B cell (primary cell): ENCODE measurements around the gene COMMD4. TPM values are rescaled to one million over a fixed set of nuclear protein-coding genes. Genes with fewer than 3 reads are reported as not detected.
"Not testable (repeated sequence)": the region's sequence is repeated elsewhere in the genome, so short reads cannot be mapped to it uniquely, and the experiment has no call there.

ENCODE experiments used
- ATAC-seq: fragments of 200-7000 bp; cut with Tn5 transposase; one replicate; pipeline ENCODE4 v1.10.0; 2021; ENCODE audit warnings: low read depth, mild to moderate bottlenecking, moderate number of reproducible peaks, moderate library complexity
- CTCF ChIA-PET: fragments of 350-600 bp; sonication (Branson Sonifier 250); formaldehyde crosslinking; loops from one replicate; lab custom pipeline; 2021; ENCODE audit warnings: antibody characterized with exemption, inconsistent platforms; lab: Charles Lee
- POLR2A ChIA-PET: fragments of 350-600 bp; sonication (Branson Sonifier 250); formaldehyde crosslinking; loops from one replicate; lab custom pipeline; 2021; ENCODE audit warnings: antibody characterized with exemption; lab: Charles Lee
- DNase-seq: peaks from one replicate; pipeline ENCODE4 v3.0.0; 2013
- H2AFZ ChIP-seq: 2 replicates; pipeline ENCODE4 v1.6.1; 2012; ENCODE audit warnings: mild to moderate bottlenecking, low read depth, low read length; ENCODE audit not compliant: insufficient read depth, poor library complexity, severe bottlenecking
- H3K27ac ChIP-seq, 2 donors: 1 replicate in 1 of 2; 2 replicates in 1 of 2; pipeline ENCODE4 v1.5.1; 2012 to 2013; ENCODE audit warnings: low read length in 2 of 2, mild to moderate bottlenecking in 2 of 2, moderate library complexity in 1 of 2
- H3K27me3 ChIP-seq, 4 experiments: fragments of 200-600 bp in 1 of 4; sonication (generic) in 1 of 4; replicated peaks in 1 of 4; 1 replicate in 2 of 4; 2 replicates in 2 of 4; pipeline versions ENCODE4 v1.6.1 to v1.7.0; 2013 to 2016; ENCODE audit warnings: low read length in 3 of 4, mild to moderate bottlenecking in 2 of 4, mixed read lengths in 1 of 4, moderate library complexity in 1 of 4; ENCODE audit not compliant: insufficient read depth in 4 of 4, control insufficient read depth in 3 of 4; ENCODE audit errors: control extremely low read depth in 1 of 4
- H3K36me3 ChIP-seq, 2 experiments: replicated peaks in 1 of 2; 1 replicate in 1 of 2; 2 replicates in 1 of 2; pipeline versions ENCODE4 v1.6.1 to v1.7.1; 2013; ENCODE audit warnings: low read length in 1 of 2; ENCODE audit not compliant: insufficient read depth in 2 of 2, control insufficient read depth in 1 of 2; ENCODE audit errors: control extremely low read depth in 1 of 2, extremely low read depth in 1 of 2
- H3K4me1 ChIP-seq, 2 donors: fragments of 200-600 bp in 1 of 2; sonication (generic) in 1 of 2; 1 replicate in 1 of 2; 2 replicates in 1 of 2; pipeline versions ENCODE4 v1.5.1 to v1.6.1; 2013 to 2017; ENCODE audit warnings: low read length in 2 of 2; ENCODE audit not compliant: control insufficient read depth in 2 of 2, insufficient read depth in 2 of 2
- H3K4me2 ChIP-seq: replicated peaks from 2 replicates; pipeline ENCODE3; 2012; ENCODE audit warnings: mild to moderate bottlenecking, low read depth, low read length; ENCODE audit not compliant: poor library complexity, severe bottlenecking
- H3K4me3 ChIP-seq, 5 experiments: fragments of 200-600 bp in 1 of 5; sonication (generic) in 1 of 5; 1 replicate in 3 of 5; 2 replicates in 2 of 5; pipeline versions ENCODE4 v1.5.1 to v1.7.0; 2011 to 2016; ENCODE audit warnings: low read length in 4 of 5, mild to moderate bottlenecking in 4 of 5, low read depth in 2 of 5, control low read depth in 1 of 5, moderate library complexity in 1 of 5; ENCODE audit not compliant: insufficient read depth in 1 of 5; ENCODE audit errors: control extremely low read depth in 1 of 5, extremely low read depth in 1 of 5
- H3K79me2 ChIP-seq: fragments of 200-600 bp; sonication (generic); one replicate; pipeline ENCODE4 v1.6.0; 2016; ENCODE audit warnings: low read length; ENCODE audit not compliant: control insufficient read depth, insufficient read depth
- H3K9ac ChIP-seq: fragments of 200-600 bp; sonication (generic); 2 replicates; pipeline ENCODE4 v1.6.1; 2017; ENCODE audit warnings: mild to moderate bottlenecking, low read length, moderate library complexity
- H3K9me3 ChIP-seq, 3 donors: one replicate each; pipeline versions ENCODE4 v1.6.1 to v1.7.1; 2013; ENCODE audit warnings: low read length in 2 of 3; ENCODE audit not compliant: control insufficient read depth in 2 of 3, insufficient read depth in 1 of 3; ENCODE audit errors: control extremely low read depth in 1 of 3
- H4K20me1 ChIP-seq: 2 replicates; pipeline ENCODE4 v1.6.0; 2012; ENCODE audit warnings: mild to moderate bottlenecking, low read length; ENCODE audit not compliant: insufficient read depth, control insufficient read depth, poor library complexity, severe bottlenecking
- H3K27ac Mint-ChIP-seq: one replicate; pipeline ENCODE4 v1.8.0; 2021; ENCODE audit warnings: mixed read lengths
- H3K27me3 Mint-ChIP-seq: one replicate; pipeline ENCODE4 v1.8.0; 2021; ENCODE audit warnings: mixed read lengths
- H3K4me1 Mint-ChIP-seq: one replicate; pipeline ENCODE4 v1.8.0; 2021; ENCODE audit warnings: mixed read lengths
- H3K4me3 Mint-ChIP-seq: one replicate; pipeline ENCODE4 v1.8.0; 2021; ENCODE audit warnings: mixed read lengths
- H3K9me3 Mint-ChIP-seq: one replicate; pipeline ENCODE4 v1.8.0; 2022; ENCODE audit warnings: mixed read lengths; ENCODE audit not compliant: insufficient read depth
- WGBS: methylation state at CpG from one replicate; pipeline ENCODE4 v1.1.5; 2013; ENCODE audit warnings: missing lambda C conversion rate; ENCODE audit not compliant: insufficient coverage; 5-methylcytosine and 5-hydroxymethylcytosine counted together
- intact Hi-C: fragments of 100-400 bp; cut with micrococcal nuclease; formaldehyde crosslinking; loops from one replicate; pipeline ENCODE4 v1.10.0; 2022
- polyA plus RNA-seq: library from polyadenylated mRNA; depleted of rRNA; stranded (reverse); fragments of >200 nt; gene quantifications from 2 replicates; pipeline ENCODE4 v1.2.3, GENCODE V29; 2012
- small RNA-seq: library from RNA; depleted of rRNA; stranded (forward); fragments of <200 nt; gene quantifications from one replicate; pipeline ENCODE3, GENCODE V24; 2012; ENCODE audit warnings: low replicate concordance, low read depth; ENCODE audit not compliant: insufficient read length
- total RNA-seq, 2 donors: library from RNA; stranded (reverse); fragments of 120-200 nt in 1 of 2; gene quantifications; 1 replicate in 1 of 2; 2 replicates in 1 of 2; pipeline versions ENCODE4 v1.2.3 to v1.2.4, GENCODE V29; 2013 to 2022

Gene COMMD4
- total and polyA plus RNA-seq, 2 donors (not counting 1 experiment from before 2014, with no cell fraction given), result 57.9 to 63.5 TPM

GRCh38 chr15:75383986-75384385, 48.1 kb downstream of the COMMD4 start:
- H3K9me3 ChIP-seq, H3K9me3 Mint-ChIP-seq, DNase-seq, H3K9ac ChIP-seq, H3K27ac Mint-ChIP-seq, H3K4me3 ChIP-seq, H3K4me2 ChIP-seq, H3K27me3 ChIP-seq, H3K27ac ChIP-seq, intact Hi-C loops, H3K79me2 ChIP-seq, ATAC-seq, H2AFZ ChIP-seq, H3K27me3 Mint-ChIP-seq, H3K4me3 Mint-ChIP-seq, H4K20me1 ChIP-seq: not testable (repeated sequence)
- CTCF ChIA-PET, result interaction anchor here (1.4 kb wide), 1 partner anchor 9 kb away, joined by 3 read pairs; no protein-coding TSS in a partner anchor
- peaks cover 39% of the 10 kb centered on the region for H3K4me1 Mint-ChIP-seq
- Histone ChIP-seq H3K4me1 (peaks cover 33 to 39% of the 10 kb centered on the region in 2 donors), H3K36me3 (peaks cover 14 to 69% of the 10 kb centered on the region in 2 experiments)
- POLR2A ChIA-PET, result interaction anchor here (0.7 kb wide), 1 partner anchor 12 kb away, joined by 5 read pairs; no protein-coding TSS in a partner anchor
- 100% methylated on average over 5 of the region's 5 CpGs for WGBS

Small RNA genes lying within 50 kb of the gene (small RNA-seq; reads per million reads assigned to genes)
- gene RN7SL327P, result not detected

Other genes starting within 250 kb of the COMMD4 start
- 72.1 and 72.7 TPM in 2 replicates for gene C15orf39, start 134.2 kb upstream of the COMMD4 start, total RNA-seq
- gene C15orf39, start 134.2 kb upstream of the COMMD4 start, polyA plus RNA-seq, result 12.4 and 15.1 TPM in 2 replicates
- not detected in 2 replicates for gene GOLGA6C, start 77.7 kb upstream of the COMMD4 start, total RNA-seq
- not detected in 2 replicates for gene GOLGA6C, start 77.7 kb upstream of the COMMD4 start, polyA plus RNA-seq
- gene GOLGA6D, start 53.2 kb upstream of the COMMD4 start, total RNA-seq, result not detected in 2 replicates
- 0.04 TPM in 1 of 2 replicates, not detected in the other for gene GOLGA6D, start 53.2 kb upstream of the COMMD4 start, polyA plus RNA-seq
- gene NEIL1, start 11.0 kb downstream of the COMMD4 start, total RNA-seq, result 251 and 265 TPM in 2 replicates
- 103 and 220 TPM in 2 replicates for gene NEIL1, start 11.0 kb downstream of the COMMD4 start, polyA plus RNA-seq
- 227 and 229 TPM in 2 replicates for gene MAN2C1, start 32.5 kb downstream of the COMMD4 start, total RNA-seq
- gene MAN2C1, start 32.5 kb downstream of the COMMD4 start, polyA plus RNA-seq, result 186 and 306 TPM in 2 replicates
- gene SIN3A, start 115.6 kb downstream of the COMMD4 start, total RNA-seq, result 153 and 161 TPM in 2 replicates
- 32.0 and 47.9 TPM in 2 replicates for gene SIN3A, start 115.6 kb downstream of the COMMD4 start, polyA plus RNA-seq
- gene PTPN9, start 243.3 kb downstream of the COMMD4 start, total RNA-seq, result 15.5 and 19.9 TPM in 2 replicates
- gene PTPN9, start 243.3 kb downstream of the COMMD4 start, polyA plus RNA-seq, result 8.3 and 11.8 TPM in 2 replicates